Stimulated activated CD8-positive, alpha-beta memory T cell treated with anti-CD3 and anti-CD28 coated beads, Interleukin-15, amount 100 ng/mL, for 24 hours (primary cell): Measurements from ENCODE around the gene ST3GAL5.
"Not testable (repeated sequence)": the region's sequence is repeated elsewhere in the genome, so short reads cannot be mapped to it uniquely, and the experiment has no call there.

ENCODE experiments used
- DNase-seq: peaks from one replicate; pipeline ENCODE4 v3.0.0-alpha.2; 2020; ENCODE audit warnings: low read depth

ST3GAL5 gene

DNA sequence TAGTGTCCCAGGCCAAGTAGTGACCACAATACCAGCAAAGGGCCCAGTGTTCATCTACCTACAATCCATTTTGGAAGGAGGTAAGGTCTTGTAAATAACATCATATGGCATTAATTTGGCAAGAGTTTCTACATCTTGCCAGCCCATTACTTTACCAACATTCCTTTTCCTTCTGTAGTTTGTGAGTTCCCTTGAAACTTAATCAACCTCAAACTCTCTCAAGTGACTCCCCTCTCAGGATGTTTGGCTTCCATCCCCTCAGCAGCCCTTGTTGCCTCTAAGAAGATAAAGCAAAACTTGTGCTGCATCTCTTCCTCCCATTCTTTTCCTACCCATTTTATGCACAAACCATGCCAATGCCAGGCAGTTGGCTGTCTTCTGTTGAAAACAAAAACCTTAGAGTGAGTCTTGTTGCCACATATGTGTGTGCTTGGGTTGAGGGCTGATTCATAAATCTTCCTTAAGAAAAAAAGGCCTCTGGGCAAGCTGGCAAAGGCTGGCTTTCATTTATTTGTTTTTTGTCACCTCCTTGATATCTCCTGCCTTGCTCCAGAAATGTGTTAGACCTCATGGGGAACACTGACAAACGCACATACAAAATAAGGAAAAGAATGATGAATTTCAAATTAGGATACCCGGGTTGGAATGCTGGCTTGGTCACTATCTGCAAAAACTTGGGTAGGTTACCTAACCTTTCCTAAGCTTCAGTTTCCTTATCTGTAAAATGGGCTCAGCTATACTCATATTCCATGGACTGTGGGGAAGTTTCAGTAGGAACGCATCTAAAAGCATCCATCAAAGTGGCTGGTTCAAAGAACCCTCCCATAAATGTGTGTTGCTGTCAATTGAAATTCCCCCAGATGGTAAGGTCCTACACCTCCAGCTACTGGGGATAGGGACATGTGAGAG, 29.4 kb upstream of the ST3GAL5 start:
- DNase-seq: no peak

DNA sequence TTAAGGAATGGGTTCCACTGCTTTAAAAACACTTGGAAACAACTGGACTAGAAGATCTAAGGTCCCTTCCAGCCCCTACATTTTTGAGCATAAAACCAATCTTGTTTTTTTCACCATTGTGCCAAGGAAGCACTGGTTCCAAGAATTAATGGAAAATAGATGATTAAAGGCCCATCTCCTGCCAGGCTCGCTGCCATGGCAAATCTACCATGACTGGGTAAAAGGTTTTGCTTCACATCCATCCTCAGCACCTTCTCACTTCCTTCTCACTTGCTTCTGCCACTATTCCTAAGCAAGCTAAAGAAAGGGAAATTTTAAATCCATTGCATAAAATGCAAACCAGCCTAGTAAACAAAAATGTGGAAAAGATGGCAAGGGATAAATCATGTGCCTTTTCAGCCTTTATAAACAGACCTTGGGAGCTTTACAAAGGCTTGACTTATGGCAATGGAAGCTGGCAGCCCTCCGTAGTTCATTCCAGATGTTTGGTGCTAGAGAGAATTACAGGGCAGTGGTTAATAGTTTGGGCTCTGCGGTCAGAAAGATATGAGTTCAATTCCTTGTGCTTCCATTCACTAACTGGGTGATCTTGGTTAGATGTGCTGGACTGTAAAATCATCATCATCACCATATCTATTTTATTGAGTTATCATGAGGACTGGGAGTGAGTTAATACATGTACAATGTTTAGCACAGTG, 27.0 kb upstream of the ST3GAL5 start:
- DNase-seq: no peak

DNA sequence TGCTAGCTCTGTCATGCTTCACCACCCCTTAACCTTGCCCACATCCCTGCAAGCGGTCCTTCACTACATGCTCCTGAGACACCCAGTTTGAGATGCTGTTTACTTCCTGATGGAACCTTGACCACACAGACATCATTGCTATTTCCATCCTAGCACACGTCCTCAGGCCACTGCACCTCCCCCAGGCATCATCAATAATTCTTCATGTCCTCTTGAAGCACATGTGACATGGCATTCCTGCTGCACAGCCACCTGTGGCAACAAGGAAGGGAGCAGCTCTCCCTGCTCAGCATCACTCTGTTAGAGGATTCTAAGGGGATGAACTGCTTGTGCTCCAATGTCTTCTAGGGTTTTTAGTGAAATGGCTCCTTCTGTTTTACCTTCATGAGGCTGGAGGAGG, 26.1 kb upstream of the ST3GAL5 start:
- DNase-seq: no peak

DNA sequence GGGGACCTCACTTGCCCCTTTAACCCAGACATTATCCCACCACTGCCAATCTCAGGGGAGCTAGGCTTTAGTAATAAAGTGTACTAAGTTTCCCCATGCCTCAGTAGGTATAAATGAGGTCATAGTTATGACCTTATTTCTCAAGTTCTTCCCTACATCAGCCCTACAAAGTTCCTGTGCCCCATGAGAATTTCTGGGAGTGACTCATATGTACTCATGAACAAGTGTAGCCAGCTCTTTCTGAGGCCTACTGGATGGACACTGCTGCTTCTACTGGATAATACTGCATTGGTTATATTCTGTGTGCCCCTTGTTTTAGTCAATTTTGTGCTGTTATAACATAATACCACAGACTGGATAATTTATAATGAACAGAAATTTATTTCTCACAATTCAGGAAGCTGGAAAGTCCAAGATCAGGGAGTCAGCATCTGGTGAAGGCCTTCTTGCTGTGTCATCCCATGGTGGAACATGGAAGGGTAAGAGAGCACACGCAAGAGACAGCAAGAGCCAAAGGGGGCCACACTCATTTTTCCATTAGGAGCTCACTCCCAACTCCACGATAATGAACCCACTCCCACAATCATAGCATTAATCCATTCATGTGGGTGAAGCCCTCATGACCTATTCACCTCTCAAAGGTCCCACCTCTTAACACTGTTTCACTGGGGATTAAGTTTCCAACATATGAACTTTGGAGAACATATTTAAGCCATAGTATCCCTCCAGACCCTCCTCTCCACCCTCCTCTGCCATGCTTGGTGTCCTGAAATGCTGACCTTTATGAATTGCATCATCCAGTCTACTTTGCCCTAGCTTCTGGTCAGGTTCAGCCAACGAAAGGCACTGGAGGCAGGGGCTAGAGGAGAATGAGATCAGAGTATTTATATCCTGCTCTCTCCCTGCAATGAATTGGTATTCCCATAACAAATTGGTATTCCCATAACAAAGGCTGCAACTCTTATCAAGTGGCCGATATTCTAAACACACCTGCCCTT, 25.4 kb upstream of the ST3GAL5 start:
- DNase-seq: no peak

DNA sequence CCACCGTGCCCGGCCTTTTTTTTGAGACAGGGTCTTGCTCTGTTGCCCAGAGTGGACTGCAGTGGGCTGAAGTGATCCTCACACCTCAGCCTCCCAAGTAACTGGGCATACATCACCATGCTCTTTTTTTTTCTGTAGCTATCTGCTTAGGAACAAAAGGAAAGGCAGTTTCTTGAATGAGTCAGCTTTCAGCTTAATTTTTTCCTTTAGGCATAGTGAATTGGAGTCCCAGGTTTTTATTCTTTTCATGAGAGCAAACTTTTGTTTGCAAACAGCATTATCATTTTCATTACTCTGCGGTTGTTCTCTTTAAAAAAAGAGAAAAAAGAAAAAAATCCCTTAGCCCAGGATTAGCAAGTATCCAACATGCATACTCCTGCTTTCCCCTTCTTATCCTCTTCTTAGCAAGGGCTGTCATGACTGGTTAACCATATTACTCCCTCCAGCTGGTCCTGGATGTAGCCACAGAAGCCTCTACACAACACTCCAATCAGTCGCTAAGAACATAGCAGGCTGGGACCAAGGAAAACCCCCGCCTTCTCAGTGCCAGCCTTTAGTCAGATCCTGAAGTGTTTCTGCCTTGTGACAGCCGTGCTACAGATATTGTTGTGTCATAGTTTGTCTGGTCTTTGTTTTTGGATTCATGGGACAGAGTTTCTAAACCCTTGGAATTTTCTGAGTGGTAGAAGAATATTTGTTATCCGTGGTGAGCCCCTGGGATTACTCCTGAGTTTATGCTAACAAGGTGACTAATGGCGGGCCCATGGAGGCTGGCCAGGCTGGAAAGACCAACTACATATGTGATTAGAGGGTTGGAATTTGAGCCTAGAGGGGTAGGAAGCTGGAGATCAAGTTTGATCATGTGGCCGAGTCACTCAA, 23.3 kb upstream of the ST3GAL5 start:
- no peak for DNase-seq

DNA sequence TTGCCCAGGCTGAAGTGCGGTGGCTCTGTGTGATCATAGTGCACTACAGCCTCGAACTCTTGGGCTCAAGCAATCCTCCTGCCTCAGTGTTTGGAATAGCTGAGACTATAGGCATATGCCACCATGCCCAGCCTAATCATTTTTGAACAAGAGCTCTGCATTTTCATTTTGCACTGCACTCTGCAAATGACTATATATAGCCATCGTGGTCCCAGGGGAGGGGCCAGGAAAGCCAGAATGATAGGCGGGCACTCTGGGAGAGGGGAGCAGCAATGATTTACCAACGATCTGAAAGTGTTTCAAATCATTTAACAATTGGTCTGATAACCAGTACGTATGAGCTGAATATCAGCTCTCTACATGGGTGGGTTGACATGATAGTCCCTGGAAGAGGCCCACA, 22.3 kb upstream of the ST3GAL5 start:
- DNase-seq: no peak

DNA sequence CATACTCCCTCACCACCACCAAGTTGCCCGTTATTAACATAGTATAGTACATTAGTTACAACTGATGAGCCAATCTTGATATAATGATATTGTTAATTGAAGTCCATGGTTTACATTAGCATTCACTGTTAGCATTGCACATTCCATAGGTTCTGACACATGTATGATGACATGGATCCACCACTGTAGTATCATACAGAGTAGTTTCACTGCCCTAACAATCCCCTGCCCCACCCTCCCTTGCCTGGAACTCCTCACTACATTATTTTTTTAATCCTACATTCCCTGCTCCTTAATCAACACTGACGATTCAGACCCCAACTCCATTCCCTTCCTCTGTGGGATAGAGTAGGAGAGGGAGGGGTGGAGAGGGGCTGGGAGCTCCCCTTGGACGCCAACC, 20.2 kb upstream of the ST3GAL5 start:
- DNase-seq: no peak

DNA sequence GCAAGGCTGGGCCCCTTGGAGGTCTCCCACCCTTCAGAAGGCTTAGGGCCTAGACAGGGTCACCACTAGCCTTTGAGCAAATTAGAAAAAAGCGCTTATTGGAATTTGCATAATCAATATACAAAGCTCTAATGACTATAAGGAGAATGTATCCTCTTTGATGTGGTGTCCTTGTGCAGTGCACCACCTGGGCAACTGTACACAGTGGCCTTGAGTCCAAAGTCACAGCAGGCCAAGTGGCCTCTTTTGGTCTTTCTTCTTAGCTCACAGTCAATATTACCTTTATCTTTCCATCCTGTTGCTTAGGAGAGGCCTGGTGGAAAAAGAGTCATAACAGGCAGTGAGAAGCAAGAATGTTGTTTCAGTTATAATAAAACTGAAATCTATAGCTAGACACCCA, 19.7 kb upstream of the ST3GAL5 start:
- no peak for DNase-seq

DNA sequence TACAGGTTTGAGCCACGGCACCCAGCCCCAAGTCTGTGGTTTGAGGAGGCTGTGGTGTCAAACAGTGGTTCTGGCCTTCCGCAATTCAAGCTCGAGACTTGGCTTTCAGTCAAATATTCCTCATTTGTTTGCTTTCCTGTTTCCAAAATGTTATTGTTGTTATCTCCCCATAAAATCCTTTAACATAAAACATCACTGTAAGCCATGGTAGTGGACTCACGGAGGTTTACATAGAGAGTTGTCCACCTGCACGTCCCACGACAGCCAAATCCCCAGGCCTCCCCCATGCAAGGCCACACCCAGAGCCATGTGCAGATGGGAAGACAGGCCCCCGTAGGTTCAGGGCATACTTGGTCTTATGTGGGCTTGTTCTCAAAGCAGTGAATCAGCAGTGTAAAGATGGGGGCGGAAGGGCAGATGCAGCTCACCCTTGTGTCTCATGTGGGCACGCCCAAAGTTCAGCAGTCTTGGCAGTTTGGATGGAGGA, 18.9 kb upstream of the ST3GAL5 start:
- DNase-seq: no peak

DNA sequence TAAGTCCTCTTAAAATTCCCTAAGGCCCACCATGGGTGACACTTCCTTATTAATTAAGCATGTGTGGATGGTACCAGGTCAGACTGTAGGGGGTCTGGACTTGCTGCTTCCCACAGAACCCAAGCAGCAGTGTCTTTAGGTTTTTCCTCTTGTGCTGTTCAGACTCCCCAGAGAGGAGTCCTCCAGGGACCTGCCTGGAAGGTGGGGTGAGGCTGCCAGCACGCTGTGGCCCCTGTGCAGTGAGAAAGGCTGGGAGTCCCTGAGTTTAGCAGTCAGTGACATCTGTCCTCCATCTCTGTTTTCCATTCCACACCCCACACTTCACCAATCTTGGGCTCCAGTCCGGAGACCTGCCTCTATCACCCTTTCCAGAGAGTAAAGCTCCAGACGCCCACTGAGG, 18.0 kb upstream of the ST3GAL5 start:
- no peak for DNase-seq

DNA sequence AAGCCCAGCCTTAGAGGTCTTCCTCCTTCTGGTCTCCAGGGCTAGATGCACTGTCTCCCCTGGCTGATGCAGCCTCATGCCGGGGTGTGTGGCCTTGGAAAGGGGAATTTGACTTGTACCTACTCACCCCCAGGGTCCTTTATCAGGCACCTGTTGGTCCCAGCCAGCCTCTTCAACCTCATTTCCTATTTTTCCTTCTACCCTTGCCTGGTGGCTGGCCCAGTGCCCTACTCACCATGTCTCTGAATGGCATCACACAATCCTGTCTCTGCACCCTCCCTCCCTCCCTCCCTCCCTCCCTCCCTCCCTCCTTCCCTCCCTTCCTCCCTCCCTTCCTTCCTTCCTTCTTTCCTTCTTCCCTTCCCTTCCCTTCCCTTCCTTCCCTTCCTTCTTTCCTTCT, 17.1 kb upstream of the ST3GAL5 start:
- no peak for DNase-seq

DNA sequence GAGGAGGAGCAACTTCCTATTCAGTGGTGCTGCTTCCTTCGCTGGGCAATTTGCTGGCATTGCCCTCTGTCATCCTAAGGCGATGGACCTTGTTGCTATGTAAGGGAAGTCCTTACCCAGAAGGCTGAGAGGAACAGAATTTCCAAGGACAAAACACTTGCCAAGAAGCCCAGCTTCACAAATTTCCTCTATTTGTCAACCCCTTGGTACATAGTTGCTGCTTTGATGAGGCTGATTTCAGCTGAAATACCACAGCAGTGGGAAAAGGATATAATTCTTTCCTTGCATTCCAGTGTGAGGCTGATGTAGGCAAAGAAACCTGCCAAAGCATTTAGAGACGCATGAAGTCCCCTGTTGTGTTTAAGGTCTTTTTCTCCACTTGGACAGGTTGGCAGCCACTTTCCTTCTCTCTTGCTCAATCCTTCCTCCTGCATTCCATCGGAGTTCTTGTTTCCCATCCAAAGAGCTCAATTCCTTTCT, 16.4 kb upstream of the ST3GAL5 start:
- no peak for DNase-seq

DNA sequence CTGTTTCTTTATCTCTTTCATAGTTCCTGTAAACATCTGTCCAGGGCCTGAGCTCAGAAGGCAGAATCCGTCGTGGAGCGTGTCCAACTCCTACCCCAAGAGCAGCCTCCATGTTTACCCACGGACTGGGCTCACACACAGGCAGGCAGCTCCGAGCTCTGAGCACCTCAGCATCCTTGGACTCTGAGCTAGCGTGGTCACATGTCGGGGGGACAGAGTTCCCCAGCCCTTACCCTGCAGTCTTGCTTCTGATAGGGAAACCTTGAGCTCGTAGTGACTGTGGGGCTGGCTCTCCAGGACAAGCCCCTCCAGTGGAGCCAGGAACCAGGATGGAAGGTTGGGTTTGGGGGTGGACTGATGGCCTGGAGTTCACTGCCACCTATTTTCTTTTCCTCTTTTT, 15.1 kb upstream of the ST3GAL5 start:
- no peak for DNase-seq

DNA sequence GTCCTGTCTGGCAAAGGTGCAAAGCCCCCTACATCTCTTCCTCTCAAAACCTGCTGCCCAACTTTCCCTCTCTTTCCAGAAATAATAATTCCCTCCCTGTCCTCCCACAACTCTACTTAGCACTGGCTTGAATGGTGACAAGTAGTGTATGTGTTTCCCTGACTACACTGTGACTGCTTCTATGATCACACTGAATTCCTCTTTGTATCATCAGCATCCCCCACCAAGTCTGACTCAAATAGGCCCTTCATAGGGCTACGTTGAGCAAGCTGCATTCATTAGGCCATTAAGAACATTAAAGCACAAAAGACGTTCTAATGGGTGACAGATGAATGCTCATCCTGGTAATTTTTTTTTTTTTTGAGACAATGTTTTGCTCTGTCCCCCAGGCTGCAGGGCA, 13.7 kb upstream of the ST3GAL5 start:
- DNase-seq: no peak

DNA sequence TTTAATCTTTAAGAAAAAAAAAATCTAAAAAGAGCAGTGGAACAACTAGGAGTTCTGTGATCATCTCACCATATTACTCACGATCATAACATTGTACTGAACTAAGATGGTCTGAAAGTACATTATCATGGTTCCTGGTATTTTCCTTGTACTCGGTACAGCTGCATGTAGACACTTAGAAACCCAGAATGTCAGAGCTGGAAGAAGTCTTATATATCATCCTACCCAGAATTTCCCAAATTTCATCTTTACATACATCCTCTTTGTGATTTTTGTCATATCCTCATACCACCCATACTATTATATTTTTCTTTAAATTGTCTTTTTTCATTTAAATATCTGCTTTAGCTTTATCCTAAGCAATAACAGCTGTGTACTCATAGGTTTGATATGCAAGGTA, 12.4 kb upstream of the ST3GAL5 start:
- no peak for DNase-seq

DNA sequence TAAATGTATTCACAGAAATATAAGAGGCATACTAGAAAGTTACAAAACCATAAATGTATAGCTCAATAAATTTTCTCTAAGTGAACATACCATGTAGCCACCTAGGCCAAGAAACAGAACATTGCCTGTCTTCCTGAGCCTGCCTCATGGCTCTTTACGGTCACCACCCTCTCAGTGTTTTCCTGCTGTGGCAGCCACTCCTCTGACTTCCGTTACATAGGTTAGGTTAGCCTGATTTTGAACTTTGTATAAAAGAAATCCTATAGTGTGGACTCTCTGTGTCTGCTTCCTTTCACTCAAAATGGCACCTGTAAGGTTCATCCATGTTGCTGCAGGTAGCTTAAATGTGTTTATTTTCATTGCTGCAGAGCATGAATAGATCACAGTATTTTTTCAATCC, 11.6 kb upstream of the ST3GAL5 start:
- DNase-seq: no peak

DNA sequence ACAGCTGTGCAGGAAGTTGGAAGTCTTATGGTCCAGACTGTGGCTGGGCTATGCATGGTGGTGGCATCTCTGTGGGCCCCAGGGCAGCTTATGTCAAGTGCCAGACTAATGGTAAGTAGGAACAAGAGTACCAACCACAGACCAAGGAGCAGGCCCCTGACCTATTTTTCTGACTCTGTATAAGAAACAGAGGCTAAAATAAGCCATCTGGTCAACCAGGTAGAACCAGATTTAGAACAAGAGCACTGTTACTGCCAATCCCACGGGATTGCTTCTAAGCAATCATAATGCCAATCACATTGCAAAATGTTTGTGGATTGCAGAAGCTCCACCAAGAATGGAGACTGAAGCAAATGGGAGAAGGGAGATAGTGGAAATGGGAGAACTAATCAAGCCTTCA, 11.1 kb upstream of the ST3GAL5 start:
- DNase-seq: no peak

DNA sequence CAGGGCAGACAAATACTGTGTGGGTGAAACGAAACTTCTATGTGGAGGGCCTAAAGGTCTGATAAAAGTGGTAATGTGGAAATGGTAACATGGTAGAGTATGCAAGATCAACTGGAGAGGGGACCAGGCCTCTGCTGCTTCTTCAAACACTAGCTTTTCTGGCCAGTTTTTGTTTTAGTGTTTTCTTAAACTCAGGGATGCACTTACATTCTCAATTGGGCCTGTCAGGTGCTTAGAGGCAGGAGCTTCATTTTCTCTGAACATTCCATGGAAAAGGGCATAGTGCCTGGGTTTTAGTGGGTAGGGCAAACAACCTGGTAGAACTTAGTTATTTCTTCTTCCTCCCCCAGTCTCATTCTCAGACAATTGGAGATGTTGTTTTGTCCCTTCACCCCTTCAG, 10.5 kb upstream of the ST3GAL5 start:
- DNase-seq: no peak

DNA sequence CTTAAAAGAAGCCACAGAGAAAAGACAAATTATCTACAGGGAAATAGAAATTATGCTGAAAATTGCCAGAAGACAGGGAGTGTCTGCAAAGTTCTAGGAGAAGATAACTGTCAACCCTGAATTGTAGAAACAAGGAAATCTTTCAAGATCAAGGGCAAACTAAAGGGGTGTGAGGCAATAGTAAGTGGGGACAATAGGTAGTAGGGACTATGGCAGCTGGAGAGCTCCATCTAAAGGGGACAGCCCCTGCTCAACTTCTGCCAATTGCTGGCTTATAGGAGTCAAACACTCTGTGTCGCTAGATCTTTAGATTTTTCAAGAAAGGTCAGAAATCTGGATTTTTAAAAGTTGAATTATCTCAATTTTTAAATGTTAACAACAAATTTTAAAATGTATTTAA, 10.1 kb upstream of the ST3GAL5 start:
- DNase-seq: no peak

DNA sequence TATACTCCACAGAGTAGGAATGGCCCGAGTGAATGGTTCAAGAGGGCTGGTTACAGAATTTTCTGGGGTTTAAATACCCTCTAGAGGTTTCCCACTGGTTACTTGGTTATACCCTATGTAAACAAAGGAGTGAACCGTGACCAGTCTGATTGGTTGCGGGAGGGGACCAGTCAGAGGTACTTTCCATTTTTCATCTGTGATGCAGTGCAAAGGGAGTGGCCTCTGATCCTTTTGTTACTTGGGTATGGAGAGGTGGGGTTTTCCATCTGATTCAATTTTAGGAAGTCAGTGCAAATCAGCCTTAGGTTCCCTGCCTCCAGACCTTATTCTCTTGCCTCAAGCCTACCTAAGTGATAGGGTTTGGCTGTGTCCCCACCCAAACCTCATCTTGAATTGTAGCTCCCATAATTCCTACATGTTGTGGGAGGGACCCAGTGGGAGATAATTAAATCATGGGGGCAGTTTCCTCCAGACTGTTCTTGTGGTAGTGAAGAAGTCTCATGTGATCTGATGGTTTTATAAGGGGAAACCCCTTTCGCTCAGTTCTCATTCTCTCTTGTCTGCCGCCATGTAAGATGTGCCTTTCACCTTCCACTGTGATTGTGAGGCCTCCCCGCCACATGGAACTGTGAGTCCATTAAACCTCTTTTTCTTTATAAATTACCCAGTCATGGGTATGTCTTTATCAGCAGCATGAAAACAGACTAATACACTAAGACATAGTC, 5.9 kb upstream of the ST3GAL5 start:
- not testable (repeated sequence) for DNase-seq
